PC-3 (cell line): ENCODE data around the gene INSIG1. TPM values are rescaled to one million over a fixed set of nuclear protein-coding genes. Genes with fewer than 3 reads are reported as not detected.

Experiments
- ATAC-seq: fragments of 200-7000 bp; cut with Tn5 transposase; 2 replicates; pipeline ENCODE4 v1.9.1; 2020; ENCODE audit warnings: mild to moderate bottlenecking, moderate library complexity
- BruUV-seq: library from RNA; stranded (reverse); fragments of 400-500 nt; replicated peaks from 2 replicates; lab custom pipeline; 2021; lab: Mats Ljungman, UMichigan
- CTCF ChIA-PET: fragments of 300-600 bp; sonication (Branson Sonifier 250); formaldehyde crosslinking; loops from one replicate; lab custom pipeline; 2022; ENCODE audit warnings: antibody characterized with exemption; lab: Charles Lee
- POLR2A ChIA-PET: fragments of 300-600 bp; sonication (Branson Sonifier 250); formaldehyde crosslinking; loops from one replicate; lab custom pipeline; 2022; ENCODE audit warnings: antibody characterized with exemption; ENCODE audit not compliant: unreplicated experiment; lab: Charles Lee
- DNase-seq: peaks from one replicate; pipeline ENCODE4 v3.0.0-alpha.2; 2015
- H2AFZ ChIP-seq: fragments of 300-600 bp; sonication (generic); 2 replicates; pipeline ENCODE4 v1.6.0; 2016; ENCODE audit warnings: antibody characterized with exemption, low read length
- H3F3A ChIP-seq: fragments of 300-600 bp; sonication (generic); one replicate; pipeline ENCODE4 v1.6.0; 2017; ENCODE audit warnings: antibody characterized with exemption, low read length, control low read depth, mild to moderate bottlenecking; ENCODE audit not compliant: unreplicated experiment
- H3K27ac ChIP-seq: fragments of 300-600 bp; sonication (generic); 2 replicates; pipeline ENCODE4 v1.5.1; 2016; ENCODE audit warnings: mild to moderate bottlenecking, low read length
- H3K27me3 ChIP-seq: fragments of 300-600 bp; sonication (generic); 2 replicates; pipeline ENCODE4 v1.6.1; 2016; ENCODE audit warnings: low read length, mixed read lengths
- H3K36me3 ChIP-seq: fragments of 300-600 bp; sonication (generic); 2 replicates; pipeline ENCODE4 v1.6.1; 2016; ENCODE audit warnings: low read depth, mixed run types, low read length, mixed read lengths
- H3K4me1 ChIP-seq: fragments of 300-600 bp; sonication (generic); 2 replicates; pipeline ENCODE4 v1.5.1; 2016; ENCODE audit warnings: low read length; ENCODE audit not compliant: insufficient read depth
- H3K4me2 ChIP-seq: fragments of 300-600 bp; sonication (generic); 2 replicates; pipeline ENCODE4 v1.6.0; 2016; ENCODE audit warnings: low read length
- H3K4me3 ChIP-seq: fragments of 300-600 bp; sonication (generic); 2 replicates; pipeline ENCODE4 v1.5.1; 2016; ENCODE audit warnings: mild to moderate bottlenecking, low read length, mixed read lengths
- H3K79me2 ChIP-seq: fragments of 300-600 bp; sonication (generic); 2 replicates; pipeline ENCODE4 v1.6.1; 2017; ENCODE audit warnings: low read length, mixed read lengths
- H3K9ac ChIP-seq: fragments of 300-600 bp; sonication (generic); 2 replicates; pipeline ENCODE4 v1.6.0; 2016; ENCODE audit warnings: mild to moderate bottlenecking, low read length
- H3K9me2 ChIP-seq: fragments of 300-600 bp; sonication (generic); replicated peaks from 2 replicates; pipeline ENCODE4 v1.6.1; 2016; ENCODE audit warnings: mixed run types, low read length, mixed read lengths
- H3K9me3 ChIP-seq: fragments of 300-600 bp; sonication (generic); 2 replicates; pipeline ENCODE4 v1.6.1; 2016; ENCODE audit warnings: low read length, mixed read lengths
- H4K20me1 ChIP-seq: fragments of 300-600 bp; sonication (generic); 2 replicates; pipeline ENCODE4 v1.6.1; 2016; ENCODE audit warnings: low read length, mixed read lengths
- CTCF ChIP-seq: fragments of 300-600 bp; sonication (generic); conservative IDR thresholded peaks from 2 replicates; pipeline ENCODE4 v1.5.1; 2017; ENCODE audit warnings: antibody characterized with exemption, low read depth, mild to moderate bottlenecking, low read length
- EZH2 ChIP-seq: fragments of 300-600 bp; sonication (generic); IDR thresholded peaks from one replicate; pipeline ENCODE4 v1.6.1; 2017; ENCODE audit warnings: antibody characterized with exemption, mild to moderate bottlenecking, low read length; ENCODE audit not compliant: unreplicated experiment
- EZH2phosphoT487 ChIP-seq: fragments of 300-600 bp; sonication (generic); IDR thresholded peaks from 2 replicates; pipeline ENCODE4 v1.6.1; 2018; ENCODE audit warnings: mild to moderate bottlenecking, antibody characterized with exemption, low read length, borderline replicate concordance
- intact Hi-C: fragments of 100-400 bp; cut with micrococcal nuclease; formaldehyde crosslinking; loops from 2 replicates; pipeline ENCODE4 v1.9.0; 2023
- total RNA-seq: library from RNA; depleted of rRNA; stranded (reverse); fragments of >200 nt; gene quantifications from 2 replicates; pipeline ENCODE4 v1.2.3, GENCODE V29; 2014

The INSIG1 gene
- total RNA-seq, 1 experiment from 2014 or later = 83.3 TPM

GRCh38 chr7:155298834-155299534 lies 1.3 kb downstream of the INSIG1 start:
- intact Hi-C loops = loop anchor here (1.0 to 2.0 kb wide), 2 partner anchors 46 to 109 kb away; no protein-coding TSS in a partner anchor
- H2AFZ ChIP-seq = no peak overlapping the region
- ATAC-seq (peak; percentile 77), DNase-seq (peak; percentile 90)
- no peaks in the 10 kb centered on the region for H3F3A ChIP-seq
- peak overlapping the region; percentile 72 for H3K4me3 ChIP-seq
- H3K27ac ChIP-seq = peak overlapping the region; percentile 67
- ChIA-PET POLR2A (no interaction called here), CTCF (interaction anchor here (1.4 kb wide), 1 partner anchor 371 kb away, joined by 4 read pairs; no protein-coding TSS in a partner anchor)
- H3K4me1 ChIP-seq = peaks cover 31% of the 10 kb centered on the region
- BruUV-seq = TSS peak; percentile 40
- H4K20me1 ChIP-seq = peaks cover 28% of the 10 kb centered on the region
- H3K9ac ChIP-seq = peak overlapping the region; percentile 89
- no peaks in the 10 kb centered on the region for H3K27me3 ChIP-seq
- H3K79me2 ChIP-seq = peaks cover 36% of the 10 kb centered on the region
- H3K36me3 ChIP-seq = peaks cover 20% of the 10 kb centered on the region; the same call in 1 of the 2 replicates
- H3K9me2 ChIP-seq = no peaks in the 10 kb centered on the region
- peak overlapping the region; percentile 86 for H3K4me2 ChIP-seq
- no peaks in the 10 kb centered on the region for H3K9me3 ChIP-seq
- TF ChIP-seq EZH2 (no peak), CTCF (no peak), EZH2phosphoT487 (no peak)

GRCh38 chr7:155299535-155300202 lies 2.0 kb downstream of the INSIG1 start:
- Histone ChIP-seq H3K9me3 (no peaks in the 10 kb centered on the region), H3K4me2 (peak overlapping the region; percentile 86), H2AFZ (no peak overlapping the region), H3K9me2 (no peaks in the 10 kb centered on the region), H4K20me1 (peaks cover 28% of the 10 kb centered on the region), H3K27ac (peak overlapping the region; percentile 67), H3K4me3 (peak overlapping the region; percentile 72), H3K79me2 (peaks cover 36% of the 10 kb centered on the region), H3K27me3 (no peaks in the 10 kb centered on the region), H3K4me1 (peaks cover 31% of the 10 kb centered on the region), H3K9ac (peak overlapping the region; percentile 89), H3K36me3 (peaks cover 26% of the 10 kb centered on the region; the same call in 1 of the 2 replicates), H3F3A (no peaks in the 10 kb centered on the region)
- BruUV-seq = no TSS peak
- TF ChIP-seq CTCF (no peak), EZH2phosphoT487 (no peak), EZH2 (no peak)
- CTCF ChIA-PET = interaction anchor here (1.4 kb wide), 1 partner anchor 372 kb away, joined by 4 read pairs; no protein-coding TSS in a partner anchor
- peak; percentile 24 for DNase-seq
- ATAC-seq = 0 out of 2 replicates have a peak, but pooled peaks have one; percentile 2
- POLR2A ChIA-PET = no interaction called here
- intact Hi-C loops = loop anchor here (1.0 to 2.0 kb wide), 2 partner anchors 45 to 109 kb away; no protein-coding TSS in a partner anchor
